ENCODE results near the gene TBX4.

Gene TBX4

DNA sequence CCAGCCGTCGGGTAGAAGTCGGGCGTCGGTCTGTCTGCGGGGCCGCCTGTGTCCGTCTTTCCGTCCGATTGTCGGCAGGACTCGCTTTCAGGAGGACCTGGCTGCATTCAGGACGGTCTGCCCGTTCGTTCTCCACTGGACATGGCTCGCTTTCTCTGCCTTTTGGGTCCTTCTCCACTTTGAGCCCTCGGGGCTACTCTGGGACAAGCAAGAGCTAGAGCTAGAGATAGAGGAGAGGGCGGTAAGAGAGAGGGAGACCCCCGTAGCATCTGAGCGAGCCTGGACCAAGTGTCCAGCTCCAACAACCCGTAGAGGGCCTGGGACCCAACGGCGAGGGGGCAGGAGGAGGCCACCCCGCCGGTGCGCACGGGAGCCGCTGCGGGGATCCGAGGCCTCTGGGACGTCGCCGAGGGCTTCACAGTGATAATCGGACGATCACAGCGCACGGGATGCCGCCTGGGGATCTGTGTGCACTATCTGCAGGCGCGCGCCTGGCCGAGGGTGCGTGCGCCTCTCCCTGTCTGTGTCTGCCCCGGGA, 4.5 kb downstream of the TBX4 start:
- peaks cover 6 to 21% of the 10 kb centered on the region in 2 donors for H3K9me3 ChIP-seq (replicated peaks in 1 of 2; ENCODE audit: control insufficient read depth in 2 of 2, insufficient read depth in 1 of 2, low read depth in 1 of 2, low read length in 2 of 2)
- H2BK12ac ChIP-seq (ENCODE audit: low read length), result no peak overlapping the region
- no peaks in the 10 kb centered on the region for H3K79me1 ChIP-seq (ENCODE audit: low read depth, low read length)
- WGBS, 2 donors (ENCODE audit: extremely low coverage in 2 of 2, insufficient read length in 2 of 2, insufficient replicate concordance in 1 of 2), result no CpG with 5 or more reads among the region's 45 CpGs
- no peak overlapping the region for H2BK120ac ChIP-seq (ENCODE audit: low read depth, low read length)
- peak overlapping the region; percentile 32 for H3K9ac ChIP-seq (ENCODE audit: low read depth, low read length, poor library complexity)
- H3K4me3 ChIP-seq (ENCODE audit: low read length in 2 of 2), result no peak overlapping the region
- H4K91ac ChIP-seq (ENCODE audit: low read depth, low read length, poor library complexity), result no peak overlapping the region
- no peak overlapping the region for H3K27ac ChIP-seq (replicated peaks; ENCODE audit: low read length)
- H2BK5ac ChIP-seq (ENCODE audit: low read length), result no peak overlapping the region
- no peaks in the 10 kb centered on the region for H3K36me3 ChIP-seq (replicated peaks in 1 of 2; ENCODE audit: control insufficient read depth in 2 of 2, insufficient read depth in 2 of 2, low read length in 2 of 2)
- H2AFZ ChIP-seq (ENCODE audit: low read length), result peak overlapping the region; percentile 68
- H2AK5ac ChIP-seq (ENCODE audit: low read depth, low read length), result peak overlapping the region; percentile 31
- H3K23ac ChIP-seq (ENCODE audit: low read depth, low read length, poor library complexity), result peak overlapping the region; percentile 81
- peaks cover 75 to 100% (median 92%) of the 10 kb centered on the region in 3 experiments for H3K27me3 ChIP-seq (ENCODE audit: control insufficient read depth in 3 of 3, insufficient read depth in 3 of 3, low read depth in 1 of 3, low read length in 3 of 3)
- no peak for DNase-seq (ENCODE audit: low spot score)
- peaks cover 3 to 7% of the 10 kb centered on the region in 2 donors for H3K4me1 ChIP-seq (ENCODE audit: control insufficient read depth in 2 of 2, insufficient read depth in 1 of 2, low read depth in 1 of 2, low read length in 2 of 2)
- H3K14ac ChIP-seq (ENCODE audit: low read length), result no peak overlapping the region
- H2BK15ac ChIP-seq (ENCODE audit: low read length), result peak overlapping the region; percentile 27
- no peak overlapping the region for H4K8ac ChIP-seq (ENCODE audit: low read depth, low read length)
- no peak overlapping the region for H3K18ac ChIP-seq (ENCODE audit: low read length)
- no peak overlapping the region for H3K4me2 ChIP-seq (ENCODE audit: insufficient read depth, low read length, poor library complexity, severe bottlenecking)
- no peak overlapping the region for H3K4ac ChIP-seq (ENCODE audit: low read length)

DNA sequence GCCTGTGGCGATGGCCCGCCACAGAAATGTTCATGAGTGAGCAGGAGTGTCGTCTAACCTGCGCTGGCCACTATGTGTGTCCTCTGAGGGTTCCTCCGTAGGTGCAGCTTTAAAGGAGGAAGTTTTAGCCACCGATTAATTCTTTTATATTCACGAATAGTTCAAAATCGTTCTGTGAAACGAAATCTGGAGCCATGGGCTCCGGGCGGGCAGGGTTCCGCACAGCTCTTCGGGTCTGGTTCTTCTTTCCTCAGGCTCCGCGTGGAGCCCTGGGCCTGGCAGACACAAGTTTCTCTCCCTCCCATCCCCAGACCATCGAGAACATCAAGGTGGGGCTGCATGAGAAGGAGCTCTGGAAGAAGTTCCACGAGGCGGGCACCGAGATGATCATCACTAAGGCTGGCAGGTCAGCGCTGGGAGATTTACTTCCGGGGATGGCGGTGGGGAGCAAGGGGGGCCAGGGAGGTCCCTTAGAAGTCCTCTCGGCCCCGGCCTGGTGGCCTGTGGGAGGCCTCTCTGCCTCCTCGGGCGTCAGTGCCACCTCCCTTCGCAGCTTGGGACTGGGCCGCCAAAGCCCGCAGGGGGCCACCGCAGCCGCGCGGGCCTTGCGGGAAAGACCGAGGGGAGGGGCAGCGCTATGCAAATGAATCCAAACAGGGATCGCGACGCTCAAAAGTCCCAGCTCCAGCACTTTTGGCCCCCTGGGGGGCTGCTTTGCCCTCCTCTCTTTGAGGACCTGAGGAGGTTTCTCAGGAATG, 5.2 kb downstream of the TBX4 start:
- no peak overlapping the region for H2BK120ac ChIP-seq (ENCODE audit: low read depth, low read length)
- peak overlapping the region; percentile 31 for H2AK5ac ChIP-seq (ENCODE audit: low read depth, low read length)
- H3K4me3 ChIP-seq (ENCODE audit: low read length in 2 of 2), result no peak overlapping the region
- H3K9ac ChIP-seq (ENCODE audit: low read depth, low read length, poor library complexity), result peak overlapping the region; percentile 3
- H4K91ac ChIP-seq (ENCODE audit: low read depth, low read length, poor library complexity), result no peak overlapping the region
- no peak overlapping the region for H2BK5ac ChIP-seq (ENCODE audit: low read length)
- peak overlapping the region; percentile 68 for H2AFZ ChIP-seq (ENCODE audit: low read length)
- H3K4me2 ChIP-seq (ENCODE audit: insufficient read depth, low read length, poor library complexity, severe bottlenecking), result peak overlapping the region; percentile 14
- H2BK12ac ChIP-seq (ENCODE audit: low read length), result no peak overlapping the region
- peak overlapping the region; percentile 25 for H3K18ac ChIP-seq (ENCODE audit: low read length)
- peaks cover 74 to 100% (median 92%) of the 10 kb centered on the region in 3 experiments for H3K27me3 ChIP-seq (ENCODE audit: control insufficient read depth in 3 of 3, insufficient read depth in 3 of 3, low read depth in 1 of 3, low read length in 3 of 3)
- no peaks in the 10 kb centered on the region for H3K36me3 ChIP-seq (replicated peaks in 1 of 2; ENCODE audit: control insufficient read depth in 2 of 2, insufficient read depth in 2 of 2, low read length in 2 of 2)
- no peak overlapping the region for H3K4ac ChIP-seq (ENCODE audit: low read length)
- H3K14ac ChIP-seq (ENCODE audit: low read length), result no peak overlapping the region
- no peak overlapping the region for H4K8ac ChIP-seq (ENCODE audit: low read depth, low read length)
- H3K23ac ChIP-seq (ENCODE audit: low read depth, low read length, poor library complexity), result peak overlapping the region; percentile 81
- H3K9me3 ChIP-seq (replicated peaks in 1 of 2; ENCODE audit: control insufficient read depth in 2 of 2, insufficient read depth in 1 of 2, low read depth in 1 of 2, low read length in 2 of 2), result peaks cover 6 to 21% of the 10 kb centered on the region in 2 donors
- H3K27ac ChIP-seq (replicated peaks; ENCODE audit: low read length), result no peak overlapping the region
- H3K4me1 ChIP-seq (ENCODE audit: control insufficient read depth in 2 of 2, insufficient read depth in 1 of 2, low read depth in 1 of 2, low read length in 2 of 2), result peaks cover 3 to 6% of the 10 kb centered on the region in 2 donors
- H2BK15ac ChIP-seq (ENCODE audit: low read length), result peak overlapping the region; percentile 27
- DNase-seq (ENCODE audit: low spot score), result no peak
- no peaks in the 10 kb centered on the region for H3K79me1 ChIP-seq (ENCODE audit: low read depth, low read length)
- WGBS, 2 donors (ENCODE audit: extremely low coverage in 2 of 2, insufficient read length in 2 of 2, insufficient replicate concordance in 1 of 2), result no CpG with 5 or more reads among the region's 39 CpGs

DNA sequence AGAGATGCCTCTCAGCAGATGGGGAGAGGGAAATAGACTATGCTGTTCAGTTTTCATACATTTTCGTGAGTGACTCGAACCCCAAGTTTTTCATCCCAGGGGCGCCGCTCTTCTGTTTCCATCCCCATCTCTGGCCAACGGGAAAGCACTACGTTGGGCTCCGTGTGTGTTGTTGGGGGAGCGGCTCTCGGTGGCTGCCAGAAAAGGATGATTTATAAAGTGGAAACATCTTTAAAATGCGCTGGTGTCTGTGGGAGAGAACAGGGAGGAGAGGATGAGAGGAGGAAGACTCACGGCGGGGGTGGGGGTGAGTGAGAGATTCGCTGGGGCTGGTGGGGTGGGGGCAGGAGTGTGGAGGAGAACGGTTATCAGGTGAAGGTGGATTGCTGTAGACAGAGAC, 5.8 kb downstream of the TBX4 start:
- no peak for DNase-seq (ENCODE audit: low spot score)
- Histone ChIP-seq H3K4me2 (ENCODE audit: insufficient read depth, low read length, poor library complexity, severe bottlenecking) (no peak overlapping the region), H3K27me3 (ENCODE audit: control insufficient read depth in 3 of 3, insufficient read depth in 3 of 3, low read depth in 1 of 3, low read length in 3 of 3) (peaks cover 74 to 100% (median 93%) of the 10 kb centered on the region in 3 experiments), H4K91ac (ENCODE audit: low read depth, low read length, poor library complexity) (no peak overlapping the region), H3K14ac (ENCODE audit: low read length) (no peak overlapping the region), H3K27ac (replicated peaks; ENCODE audit: low read length) (no peak overlapping the region), H2BK120ac (ENCODE audit: low read depth, low read length) (no peak overlapping the region), H3K4ac (ENCODE audit: low read length) (no peak overlapping the region), H3K9ac (ENCODE audit: low read depth, low read length, poor library complexity) (no peak overlapping the region), H3K18ac (ENCODE audit: low read length) (no peak overlapping the region), H3K4me3 (ENCODE audit: low read length in 2 of 2) (no peak overlapping the region), H2BK15ac (ENCODE audit: low read length) (no peak overlapping the region), H3K23ac (ENCODE audit: low read depth, low read length, poor library complexity) (no peak overlapping the region), H3K9me3 (replicated peaks in 1 of 2; ENCODE audit: control insufficient read depth in 2 of 2, insufficient read depth in 1 of 2, low read depth in 1 of 2, low read length in 2 of 2) (peaks cover 6 to 21% of the 10 kb centered on the region in 2 donors), H2BK12ac (ENCODE audit: low read length) (no peak overlapping the region), H4K8ac (ENCODE audit: low read depth, low read length) (no peak overlapping the region), H2AK5ac (ENCODE audit: low read depth, low read length) (no peak overlapping the region), H3K79me1 (ENCODE audit: low read depth, low read length) (no peaks in the 10 kb centered on the region), H3K36me3 (replicated peaks in 1 of 2; ENCODE audit: control insufficient read depth in 2 of 2, insufficient read depth in 2 of 2, low read length in 2 of 2) (no peaks in the 10 kb centered on the region), H3K4me1 (ENCODE audit: control insufficient read depth in 2 of 2, insufficient read depth in 1 of 2, low read depth in 1 of 2, low read length in 2 of 2) (peaks cover 3% of the 10 kb centered on the region in 2 donors), H2BK5ac (ENCODE audit: low read length) (no peak overlapping the region), H2AFZ (ENCODE audit: low read length) (no peak overlapping the region)
- whole genome bisulfite sequencing, 2 donors (ENCODE audit: extremely low coverage in 2 of 2, insufficient read length in 2 of 2, insufficient replicate concordance in 1 of 2), result no CpG with 5 or more reads among the region's 14 CpGs

DNA sequence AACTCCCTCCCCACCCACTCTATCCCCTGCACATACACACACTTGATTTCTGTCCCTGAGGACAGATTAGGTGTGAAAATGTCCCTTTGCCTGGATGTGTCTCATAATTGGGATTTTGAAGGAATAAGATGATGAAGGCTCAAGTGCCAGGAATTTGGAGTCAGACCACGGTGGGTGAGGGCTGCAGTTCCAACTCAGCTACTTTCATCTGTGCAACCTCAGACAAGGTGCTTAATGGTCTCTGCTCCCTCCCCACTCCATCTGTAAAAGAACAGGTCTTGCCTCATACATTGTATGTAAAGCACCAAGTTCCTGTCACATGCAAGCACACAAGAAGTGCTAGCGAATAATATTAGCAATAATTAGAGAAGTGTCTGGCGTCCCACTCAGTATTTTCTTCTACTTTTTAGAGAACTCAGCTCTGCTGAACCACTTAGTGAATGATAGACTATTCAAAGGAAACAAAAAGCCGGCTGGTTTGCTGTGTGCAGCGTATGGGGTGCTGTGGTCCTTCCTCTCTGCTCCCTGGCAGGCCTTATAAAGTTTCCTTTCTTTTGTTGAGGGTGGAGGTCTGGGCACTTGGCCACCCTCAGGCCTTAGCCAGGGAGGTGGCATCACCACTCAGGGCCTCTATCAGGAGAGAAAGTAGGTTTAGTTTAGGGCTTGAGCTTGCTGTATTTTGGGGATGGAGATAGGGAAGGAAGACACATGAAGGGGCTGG, 6.4 kb downstream of the TBX4 start:
- H3K4me2 ChIP-seq (ENCODE audit: insufficient read depth, low read length, poor library complexity, severe bottlenecking), result no peak overlapping the region
- WGBS, 2 donors (ENCODE audit: extremely low coverage in 2 of 2, insufficient read length in 2 of 2, insufficient replicate concordance in 1 of 2), result no CpG with 5 or more reads among the region's 5 CpGs

More for the DNA sequence above, 6.4 kb downstream of the TBX4 start:
- no peaks in the 10 kb centered on the region for H3K79me1 ChIP-seq (ENCODE audit: low read depth, low read length)
- H2BK12ac ChIP-seq (ENCODE audit: low read length), result no peak overlapping the region
- no peak overlapping the region for H2BK15ac ChIP-seq (ENCODE audit: low read length)
- H3K9ac ChIP-seq (ENCODE audit: low read depth, low read length, poor library complexity), result no peak overlapping the region
- H3K14ac ChIP-seq (ENCODE audit: low read length), result no peak overlapping the region
- H3K18ac ChIP-seq (ENCODE audit: low read length), result no peak overlapping the region
- H3K4me3 ChIP-seq (ENCODE audit: low read length in 2 of 2), result no peak overlapping the region
- peaks cover 77 to 100% (median 99%) of the 10 kb centered on the region in 3 experiments for H3K27me3 ChIP-seq (ENCODE audit: control insufficient read depth in 3 of 3, insufficient read depth in 3 of 3, low read depth in 1 of 3, low read length in 3 of 3)
- no peak overlapping the region for H4K8ac ChIP-seq (ENCODE audit: low read depth, low read length)
- no peak overlapping the region for H2AK5ac ChIP-seq (ENCODE audit: low read depth, low read length)
- no peak for DNase-seq (ENCODE audit: low spot score)
- no peak overlapping the region for H2BK5ac ChIP-seq (ENCODE audit: low read length)
- H3K23ac ChIP-seq (ENCODE audit: low read depth, low read length, poor library complexity), result peak overlapping the region; percentile 70
- no peaks in the 10 kb centered on the region for H3K36me3 ChIP-seq (replicated peaks in 1 of 2; ENCODE audit: control insufficient read depth in 2 of 2, insufficient read depth in 2 of 2, low read length in 2 of 2)
- H3K4me1 ChIP-seq (ENCODE audit: control insufficient read depth in 2 of 2, insufficient read depth in 1 of 2, low read depth in 1 of 2, low read length in 2 of 2), result peaks cover 3% of the 10 kb centered on the region in 2 donors
- H3K4ac ChIP-seq (ENCODE audit: low read length), result no peak overlapping the region
- no peak overlapping the region for H2BK120ac ChIP-seq (ENCODE audit: low read depth, low read length)
- H3K27ac ChIP-seq (replicated peaks; ENCODE audit: low read length), result no peak overlapping the region
- H4K91ac ChIP-seq (ENCODE audit: low read depth, low read length, poor library complexity), result no peak overlapping the region
- no peak overlapping the region for H2AFZ ChIP-seq (ENCODE audit: low read length)
- peaks cover 10 to 24% of the 10 kb centered on the region in 2 donors for H3K9me3 ChIP-seq (replicated peaks in 1 of 2; ENCODE audit: control insufficient read depth in 2 of 2, insufficient read depth in 1 of 2, low read depth in 1 of 2, low read length in 2 of 2)
